Mesenchymal stem cell (in vitro differentiated cells and primary cell): ENCODE results near the gene BCL10.
A peak's percentile ranks its signal among the peaks of the same experiment; 100 is the strongest.
"Not testable (repeated sequence)": the region's sequence is repeated elsewhere in the genome, so short reads cannot be mapped to it uniquely, and the experiment has no call there.

Experiments used
- DNase-seq: peaks from one replicate; pipeline ENCODE4 v3.0.0-alpha.2; 2013
- H2AFZ ChIP-seq: one replicate; pipeline ENCODE4 v1.6.1; 2013; ENCODE audit warnings: low read depth, mild to moderate bottlenecking, control low read depth, inconsistent platforms, low read length, moderate library complexity
- H2AK5ac ChIP-seq: 2 replicates; pipeline ENCODE4 v1.6.1; 2013; ENCODE audit warnings: low read length, moderate library complexity, mild to moderate bottlenecking, inconsistent platforms; ENCODE audit not compliant: severe bottlenecking
- H2BK120ac ChIP-seq: one replicate; pipeline ENCODE4 v1.6.1; 2013; ENCODE audit warnings: low read depth, mild to moderate bottlenecking, inconsistent platforms, low read length, moderate library complexity
- H2BK12ac ChIP-seq, 2 experiments: one replicate each; pipeline ENCODE4 v1.6.1; 2013; ENCODE audit warnings: inconsistent platforms in 2 of 2, low read length in 2 of 2, mild to moderate bottlenecking in 2 of 2, moderate library complexity in 2 of 2, control low read depth in 1 of 2
- H2BK15ac ChIP-seq: one replicate; pipeline ENCODE4 v1.6.1; 2013; ENCODE audit warnings: mild to moderate bottlenecking, low read depth, inconsistent platforms; ENCODE audit not compliant: poor library complexity, severe bottlenecking
- H2BK5ac ChIP-seq: 2 replicates; pipeline ENCODE4 v1.6.1; 2013; ENCODE audit warnings: low read depth, mild to moderate bottlenecking, low read length, control low read depth, inconsistent platforms; ENCODE audit not compliant: poor library complexity, severe bottlenecking
- H3K14ac ChIP-seq, 2 experiments: one replicate each; pipeline ENCODE4 v1.6.1; 2013; ENCODE audit warnings: inconsistent platforms in 2 of 2, low read length in 2 of 2, control low read depth in 1 of 2, mild to moderate bottlenecking in 1 of 2, moderate library complexity in 1 of 2
- H3K18ac ChIP-seq, 2 experiments: one replicate each; pipeline ENCODE4 v1.6.1; 2013; ENCODE audit warnings: inconsistent platforms in 2 of 2, low read length in 2 of 2, control low read depth in 1 of 2, low read depth in 1 of 2, mild to moderate bottlenecking in 1 of 2
- H3K23ac ChIP-seq, 2 experiments: one replicate each; pipeline ENCODE4 v1.6.1; 2013; ENCODE audit warnings: inconsistent platforms in 2 of 2, low read length in 2 of 2, mild to moderate bottlenecking in 2 of 2, moderate library complexity in 2 of 2, control low read depth in 1 of 2
- H3K27ac ChIP-seq: 2 replicates; pipeline ENCODE4 v1.5.1; 2013; ENCODE audit warnings: mild to moderate bottlenecking, moderate library complexity, low read length, control low read depth, inconsistent platforms; ENCODE audit not compliant: poor library complexity, severe bottlenecking
- H3K27me3 ChIP-seq, 2 experiments: 2 replicates each; pipeline versions ENCODE4 v1.6.1 to v1.7.0; 2013; ENCODE audit warnings: low read length in 2 of 2, mild to moderate bottlenecking in 2 of 2, moderate library complexity in 2 of 2, control low read depth in 1 of 2, inconsistent platforms in 1 of 2; ENCODE audit not compliant: control insufficient read depth in 1 of 2, insufficient read depth in 1 of 2
- H3K36me3 ChIP-seq, 2 experiments: 2 replicates each; pipeline versions ENCODE4 v1.6.1 to v1.7.0; 2013; ENCODE audit warnings: low read length in 2 of 2, control low read depth in 1 of 2, inconsistent platforms in 1 of 2, low read depth in 1 of 2, mild to moderate bottlenecking in 1 of 2; ENCODE audit not compliant: insufficient read depth in 2 of 2, control insufficient read depth in 1 of 2
- H3K4ac ChIP-seq, 2 experiments: one replicate each; pipeline ENCODE4 v1.6.1; 2013; ENCODE audit warnings: inconsistent platforms in 2 of 2, low read length in 2 of 2, mild to moderate bottlenecking in 2 of 2, moderate library complexity in 2 of 2, control low read depth in 1 of 2, low read depth in 1 of 2
- H3K4me1 ChIP-seq: 2 replicates; pipeline ENCODE4 v1.6.1; 2013; ENCODE audit warnings: low read depth, low read length, control low read depth; ENCODE audit not compliant: control insufficient read depth, insufficient read depth
- H3K4me2 ChIP-seq: 2 replicates; pipeline ENCODE4 v1.6.1; 2013; ENCODE audit warnings: low read length, mild to moderate bottlenecking, inconsistent platforms; ENCODE audit not compliant: poor library complexity, severe bottlenecking
- H3K4me3 ChIP-seq, 2 experiments: 2 replicates each; pipeline versions ENCODE4 v1.5.1 to v1.7.0; 2013; ENCODE audit warnings: low read length in 2 of 2, mild to moderate bottlenecking in 2 of 2, control low read depth in 1 of 2, low read depth in 1 of 2; ENCODE audit not compliant: insufficient read depth in 1 of 2
- H3K79me1 ChIP-seq: replicated peaks from 2 replicates; pipeline ENCODE4 v1.6.1; 2013; ENCODE audit warnings: mild to moderate bottlenecking, control low read depth, low read length, inconsistent platforms; ENCODE audit not compliant: poor library complexity, severe bottlenecking
- H3K9ac ChIP-seq: 2 replicates; pipeline ENCODE4 v1.7.0; 2013; ENCODE audit warnings: mild to moderate bottlenecking, low read length, moderate library complexity
- H3K9me3 ChIP-seq: 2 replicates; pipeline ENCODE4 v1.7.0; 2013; ENCODE audit warnings: mild to moderate bottlenecking, low read length; ENCODE audit not compliant: control insufficient read depth
- H4K8ac ChIP-seq: one replicate; pipeline ENCODE4 v1.6.1; 2013; ENCODE audit warnings: inconsistent platforms, mild to moderate bottlenecking, low read length, moderate library complexity
- H4K91ac ChIP-seq: one replicate; pipeline ENCODE4 v1.6.1; 2013; ENCODE audit warnings: mild to moderate bottlenecking, low read length, inconsistent platforms
- WGBS: methylation state at CpG from one replicate; pipeline ENCODE4 v1.1.7; 2013; ENCODE audit warnings: mixed read lengths; 5-methylcytosine and 5-hydroxymethylcytosine counted together

BCL10 gene

DNA sequence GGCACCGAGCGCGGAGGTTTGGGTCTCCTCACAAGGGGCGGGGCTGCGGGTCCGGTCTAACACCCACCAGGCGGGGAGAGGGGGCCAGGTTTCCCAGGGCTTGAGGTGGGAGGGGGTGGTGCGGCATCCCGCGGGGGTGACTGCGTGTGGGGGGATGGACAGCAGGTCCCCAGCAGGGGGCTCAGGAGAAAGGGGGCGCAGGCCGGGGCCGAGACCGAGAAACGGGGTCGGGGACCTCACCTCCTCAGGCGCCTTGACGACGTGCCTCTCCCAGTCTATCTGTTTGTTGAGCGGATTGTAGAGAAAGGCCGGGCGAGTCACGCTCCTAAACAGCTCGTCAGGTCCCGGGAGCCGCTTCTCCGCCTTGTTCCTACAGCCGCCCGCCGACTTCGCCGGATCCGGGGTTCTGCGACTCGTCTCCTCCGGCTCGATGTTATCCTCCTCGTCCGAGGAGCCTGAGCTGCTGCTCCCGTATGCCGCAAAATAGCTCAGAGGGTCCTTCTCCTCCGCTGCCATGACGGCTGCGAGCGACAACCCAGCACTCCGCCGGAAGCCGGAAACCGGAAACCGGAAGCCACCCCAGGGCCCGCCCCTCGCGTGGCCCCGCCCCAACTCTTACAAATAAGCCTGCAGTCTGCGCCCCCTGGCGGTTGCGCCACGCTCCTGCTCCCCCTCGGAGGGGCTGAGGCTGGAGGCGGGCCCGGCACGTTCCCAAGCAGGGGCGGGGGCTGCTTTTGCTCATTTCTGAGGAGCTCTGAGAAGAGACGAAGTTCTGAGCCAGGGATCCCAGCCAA lies 17.1 kb downstream of the BCL10 start, which contains the start of gene C1orf52:
Gene C1orf52 (minus strand): TSS at position 545 of the 794 bp plus-strand sequence. CDS start 29 bp downstream, at position 516.
- under 1% methylated on average over 61 of the region's 65 CpGs for WGBS
- peak within 1 kb of the TSS; percentile 46 for H3K4me2 ChIP-seq
- peak within 1 kb of the TSS; percentile 49 for H2BK120ac ChIP-seq

DNA sequence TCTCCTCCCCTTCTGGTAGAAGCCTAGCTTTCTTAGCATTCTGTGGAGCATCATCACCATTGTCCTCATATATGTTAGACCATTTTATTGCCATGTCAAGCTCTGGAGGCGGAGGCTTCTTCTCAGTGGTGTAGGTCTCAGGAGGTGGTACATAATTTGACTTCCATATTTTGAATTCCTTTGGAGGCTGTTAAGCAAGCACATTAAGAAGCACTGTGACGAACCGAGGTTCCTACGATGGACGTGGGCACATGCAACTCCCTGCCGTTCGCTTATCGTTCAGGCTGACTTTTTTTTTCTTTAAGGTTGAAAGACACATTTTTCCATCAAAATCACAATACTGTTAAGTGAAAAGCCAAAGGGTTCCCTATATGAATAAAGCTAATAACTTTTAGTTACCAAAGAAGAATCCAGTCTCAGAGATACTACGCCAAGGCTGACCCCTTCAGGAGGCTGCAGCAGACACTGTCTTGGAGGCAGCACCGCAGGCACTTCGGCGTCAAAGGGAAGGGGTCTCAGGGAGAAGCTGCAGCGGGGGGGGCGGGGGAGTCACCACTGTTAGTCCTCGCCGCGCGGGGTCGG lies 17.8 kb downstream of the BCL10 start:
- no peak overlapping the region for H3K27ac ChIP-seq
- H3K9me3 ChIP-seq, result no peaks in the 10 kb centered on the region
- H3K27me3 ChIP-seq, result no peaks in the 10 kb centered on the region
- H2BK12ac ChIP-seq, result no peak overlapping the region
- no peak overlapping the region for H2BK5ac ChIP-seq
- peaks cover 11 to 56% of the 10 kb centered on the region in 2 experiments for H3K36me3 ChIP-seq
- 22% methylated on average over 19 of the region's 19 CpGs for WGBS
- peak overlapping the region; percentile 67 to 74 for H3K18ac ChIP-seq
- no peak overlapping the region for H2AFZ ChIP-seq
- H3K4me1 ChIP-seq, result no peaks in the 10 kb centered on the region
- no peak overlapping the region for H3K23ac ChIP-seq
- H3K79me1 ChIP-seq, result peaks cover 3% of the 10 kb centered on the region
- H3K4ac ChIP-seq, result no peak overlapping the region
- peak overlapping the region; percentile 95 to 96 for H3K4me3 ChIP-seq
- H2BK120ac ChIP-seq, result peak overlapping the region; percentile 49
- H3K14ac ChIP-seq, result no peak overlapping the region
- H2AK5ac ChIP-seq, result no peak overlapping the region
- H3K4me2 ChIP-seq, result peak overlapping the region; percentile 46
- H4K91ac ChIP-seq, result no peak overlapping the region
- peak overlapping the region; percentile 82 for H4K8ac ChIP-seq
- peak overlapping the region; percentile 95 for H3K9ac ChIP-seq
- no peak for DNase-seq
- H2BK15ac ChIP-seq, result no peak overlapping the region

More for the DNA sequence above, 17.1 kb downstream of the BCL10 start, which contains the start of gene C1orf52:
- DNase-seq, result peak; percentile 93
- Histone ChIP-seq H3K4me3 (peak within 1 kb of the TSS; percentile 95 to 96), H3K4me1 (no peaks in the 10 kb centered on the region), H2BK15ac (peak within 1 kb of the TSS; percentile 36), H3K9ac (peak within 1 kb of the TSS; percentile 95), H3K9me3 (no peaks in the 10 kb centered on the region), H4K91ac (peak within 1 kb of the TSS; percentile 66), H3K14ac (peak within 1 kb of the TSS in 1 of 2 experiments; percentile 90), H3K79me1 (peaks cover 3% of the 10 kb centered on the region), H3K36me3 (peaks cover 11 to 57% of the 10 kb centered on the region in 2 experiments), H2AFZ (peak within 1 kb of the TSS; percentile 77), H3K27me3 (no peaks in the 10 kb centered on the region), H3K18ac (peak within 1 kb of the TSS; percentile 67 to 74), H2BK5ac (peak within 1 kb of the TSS; percentile 66), H4K8ac (peak within 1 kb of the TSS; percentile 82), H3K27ac (peak within 1 kb of the TSS; percentile 70), H2AK5ac (no peak within 1 kb of the TSS), H2BK12ac (no peak within 1 kb of the TSS), H3K4ac (peak within 1 kb of the TSS; percentile 53 to 61), H3K23ac (peak within 1 kb of the TSS; percentile 31 to 83)

DNA sequence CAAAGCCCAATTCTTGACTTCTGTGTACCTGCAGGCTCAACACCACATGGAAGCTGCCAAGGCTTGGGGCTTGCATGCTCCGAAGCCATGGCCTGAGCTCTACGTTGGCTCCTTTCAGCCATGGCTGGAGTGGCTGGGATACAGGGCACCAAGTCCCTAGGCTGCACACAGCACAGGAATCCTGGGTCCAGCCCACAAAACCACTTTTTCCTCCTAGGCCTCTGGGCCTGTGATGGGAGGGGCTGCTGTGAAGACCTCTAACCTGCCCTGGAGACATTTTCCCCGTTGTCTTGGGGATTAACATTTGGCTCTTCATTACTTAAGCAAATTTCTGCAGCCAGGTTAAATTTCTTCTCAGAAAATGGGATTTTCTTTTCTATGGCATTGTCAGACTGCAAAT lies 27.4 kb downstream of the BCL10 start:
- H3K18ac ChIP-seq, H2BK12ac ChIP-seq, H3K23ac ChIP-seq, H3K9me3 ChIP-seq, H2BK120ac ChIP-seq, H3K4me2 ChIP-seq, H3K4ac ChIP-seq, H2BK5ac ChIP-seq, H4K91ac ChIP-seq, H3K27ac ChIP-seq, H3K27me3 ChIP-seq, H3K14ac ChIP-seq, H3K4me1 ChIP-seq, H4K8ac ChIP-seq, H3K4me3 ChIP-seq, H3K9ac ChIP-seq, H3K79me1 ChIP-seq, DNase-seq, H2AK5ac ChIP-seq, H2BK15ac ChIP-seq, H2AFZ ChIP-seq: not testable (repeated sequence)
- H3K36me3 ChIP-seq, result peaks cover 0 to 34% of the 10 kb centered on the region in 2 experiments
- WGBS, result 93% methylated on average over 3 of the region's 3 CpGs

DNA sequence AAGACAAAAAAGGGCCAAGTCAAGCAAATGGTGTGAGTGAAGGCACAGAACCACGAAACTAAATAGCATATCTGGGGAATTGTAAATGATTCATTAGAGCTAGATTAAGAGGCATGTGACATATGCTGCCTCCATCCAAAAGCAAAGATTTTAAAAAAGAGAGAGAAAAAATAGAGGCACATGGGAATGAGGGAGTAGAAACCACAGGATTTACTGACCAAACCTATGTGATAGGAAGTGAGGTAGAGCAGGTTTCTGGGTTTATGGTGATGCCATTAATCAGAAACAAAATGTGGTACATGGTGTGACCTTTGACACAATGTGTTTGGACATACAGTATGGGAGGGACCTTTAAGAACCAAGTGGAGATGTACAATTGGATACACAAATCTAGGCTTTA lies 30.5 kb downstream of the BCL10 start:
- Histone ChIP-seq H3K27ac (no peak overlapping the region), H3K18ac (no peak overlapping the region), H3K27me3 (no peaks in the 10 kb centered on the region), H3K4ac (no peak overlapping the region), H4K8ac (no peak overlapping the region), H2AK5ac (no peak overlapping the region), H3K79me1 (no peaks in the 10 kb centered on the region), H2BK120ac (no peak overlapping the region), H3K4me2 (no peak overlapping the region), H3K4me1 (peaks cover 2% of the 10 kb centered on the region), H3K36me3 (peaks cover 0 to 5% of the 10 kb centered on the region in 2 experiments), H4K91ac (no peak overlapping the region), H3K9ac (peak overlapping the region; percentile 50), H3K4me3 (no peak overlapping the region), H2BK12ac (no peak overlapping the region), H3K9me3 (no peaks in the 10 kb centered on the region), H2BK15ac (no peak overlapping the region), H2AFZ (no peak overlapping the region), H3K23ac (no peak overlapping the region), H2BK5ac (no peak overlapping the region), H3K14ac (no peak overlapping the region)
- 86% methylated on average over 1 of the region's 1 CpG for WGBS
- DNase-seq, result no peak
